Ishikawa (cell line): Measurements from ENCODE around the gene MEIS3.

ENCODE experiments used
- CEBPB ChIP-seq: IDR thresholded peaks from 2 replicates; pipeline ENCODE4 v1.6.1; 2012
- CREB1 ChIP-seq: IDR thresholded peaks from 2 replicates; pipeline ENCODE4 v1.6.1; 2012; ENCODE audit warnings: low read depth
- EGR1 ChIP-seq: IDR thresholded peaks from 2 replicates; pipeline ENCODE4 v1.6.1; 2012
- EP300 ChIP-seq: IDR thresholded peaks from 2 replicates; pipeline ENCODE4 v1.6.1; 2012; ENCODE audit warnings: borderline replicate concordance
- FOXM1 ChIP-seq: IDR thresholded peaks from 2 replicates; pipeline ENCODE4 v1.6.1; 2012; ENCODE audit warnings: low read depth, borderline replicate concordance
- NFIC ChIP-seq: IDR thresholded peaks from 2 replicates; pipeline ENCODE4 v1.6.1; 2012
- RAD21 ChIP-seq: IDR thresholded peaks from 2 replicates; pipeline ENCODE4 v1.6.1; 2012; ENCODE audit warnings: low read depth
- REST ChIP-seq: IDR thresholded peaks from 2 replicates; pipeline ENCODE4 v1.6.1; 2012; ENCODE audit warnings: low read depth, mild to moderate bottlenecking
- TAF1 ChIP-seq: IDR thresholded peaks from 2 replicates; pipeline ENCODE4 v1.6.1; 2012; ENCODE audit warnings: low read depth, mild to moderate bottlenecking
- TCF12 ChIP-seq: IDR thresholded peaks from 2 replicates; pipeline ENCODE4 v1.6.1; 2012; ENCODE audit warnings: low read depth
- USF1 ChIP-seq: IDR thresholded peaks from 2 replicates; pipeline ENCODE4 v1.6.1; 2012
- YY1 ChIP-seq: IDR thresholded peaks from 2 replicates; pipeline ENCODE4 v1.6.1; 2012; ENCODE audit warnings: low read depth
- ZBTB7A ChIP-seq: IDR thresholded peaks from 2 replicates; pipeline ENCODE4 v1.6.1; 2012; ENCODE audit warnings: low read depth
- TF ChIP-seq, protein P1 (sequence below): IDR thresholded peaks from 2 replicates; pipeline ENCODE4 v1.6.1; 2012

- TF ChIP-seq CEBPB (no peak), EGR1 (no peak), EP300 (no peak), ZBTB7A (no peak), YY1 (no peak), FOXM1 (no peak), NFIC (no peak), USF1 (no peak), CREB1 (no peak), TCF12 (no peak), TAF1 (no peak), REST (no peak), RAD21 (no peak)
- TF ChIP-seq, protein P1, sequence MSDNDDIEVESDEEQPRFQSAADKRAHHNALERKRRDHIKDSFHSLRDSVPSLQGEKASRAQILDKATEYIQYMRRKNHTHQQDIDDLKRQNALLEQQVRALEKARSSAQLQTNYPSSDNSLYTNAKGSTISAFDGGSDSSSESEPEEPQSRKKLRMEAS, result no peak
Observed at GRCh38 chr19:47430041-47430802, 10.9 kb upstream of the MEIS3 start.
